RWPE2 (cell line): ENCODE measurements around the gene TOP2B.
A peak's percentile ranks its signal among the peaks of the same experiment; 100 is the strongest.

Experiments
- ATAC-seq: fragments of 200-7000 bp; cut with Tn5 transposase; 3 replicates; pipeline ENCODE4 v1.9.1; 2021; ENCODE audit warnings: low read depth
- DNase-seq: peaks from one replicate; pipeline ENCODE4 v3.0.0-alpha.2; 2020; ENCODE audit warnings: low spot score
- H3K27ac ChIP-seq: fragments of 450-650 bp; 2 replicates; pipeline ENCODE4 v1.5.1; 2017; ENCODE audit warnings: mild to moderate bottlenecking; ENCODE audit not compliant: poor library complexity, severe bottlenecking
- H3K27me3 ChIP-seq: fragments of 250-450 bp; sonication (Bioruptor Pico); 2 replicates; pipeline ENCODE4 v1.5.1; 2021; ENCODE audit warnings: mild to moderate bottlenecking, moderate library complexity; ENCODE audit not compliant: insufficient read depth, poor library complexity, severe bottlenecking
- H3K36me3 ChIP-seq: fragments of 250-450 bp; sonication (Bioruptor Pico); 2 replicates; pipeline ENCODE4 v1.5.1; 2020; ENCODE audit warnings: low read depth, mild to moderate bottlenecking, moderate library complexity
- H3K4me1 ChIP-seq: fragments of 250-450 bp; sonication (Bioruptor Pico); 2 replicates; pipeline ENCODE4 v1.5.1; 2021; ENCODE audit warnings: mild to moderate bottlenecking, moderate library complexity; ENCODE audit not compliant: insufficient read depth, poor library complexity, severe bottlenecking
- H3K4me3 ChIP-seq: fragments of 250-450 bp; sonication (Bioruptor Pico); 2 replicates; pipeline ENCODE4 v1.5.1; 2021; ENCODE audit warnings: mild to moderate bottlenecking, moderate library complexity; ENCODE audit not compliant: severe bottlenecking
- H3K9me3 ChIP-seq: fragments of 250-450 bp; sonication (Bioruptor Pico); 2 replicates; pipeline ENCODE4 v1.5.1; 2021; ENCODE audit warnings: mild to moderate bottlenecking, moderate library complexity; ENCODE audit not compliant: severe bottlenecking
- CTCF ChIP-seq: fragments of 450-650 bp; IDR thresholded peaks from one replicate; pipeline ENCODE4 v1.5.1; 2017; ENCODE audit warnings: mild to moderate bottlenecking, moderate library complexity; ENCODE audit not compliant: poor library complexity, severe bottlenecking

The TOP2B gene

DNA sequence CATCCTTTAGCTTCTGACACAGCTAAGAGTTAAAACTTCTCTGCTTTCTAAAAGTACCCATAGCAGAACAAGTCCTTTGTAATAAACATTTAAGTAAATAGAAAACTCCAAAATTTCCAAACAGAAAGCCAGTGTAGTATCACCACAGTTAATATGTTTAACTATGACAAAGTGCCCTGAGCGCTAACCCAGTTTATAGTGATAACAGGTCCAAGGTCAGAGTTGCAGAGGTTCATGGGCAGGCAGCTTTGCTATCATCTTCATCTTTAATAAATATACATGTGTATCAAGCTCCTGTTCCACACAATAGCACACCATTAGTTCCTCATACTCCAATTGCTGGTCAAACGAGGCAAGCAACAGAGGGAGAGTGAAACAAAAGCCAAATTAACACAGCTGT lies 12.4 kb upstream of the TOP2B start:
- H3K27ac ChIP-seq: no peak overlapping the region
- DNase-seq: no peak
- no peaks in the 10 kb centered on the region for H3K4me1 ChIP-seq
- no peak for ATAC-seq
- H3K27me3 ChIP-seq: no peaks in the 10 kb centered on the region
- H3K9me3 ChIP-seq: no peaks in the 10 kb centered on the region
- H3K4me3 ChIP-seq: no peak overlapping the region
- H3K36me3 ChIP-seq: no peaks in the 10 kb centered on the region
- TF ChIP-seq CTCF: no peak

- DNase-seq: no peak
- H3K27ac ChIP-seq: no peak overlapping the region
- TF ChIP-seq CTCF: no peak
- no peaks in the 10 kb centered on the region for H3K27me3 ChIP-seq
- no peak overlapping the region for H3K4me3 ChIP-seq
- no peaks in the 10 kb centered on the region for H3K36me3 ChIP-seq
- ATAC-seq: no peak
- H3K4me1 ChIP-seq: no peaks in the 10 kb centered on the region
- H3K9me3 ChIP-seq: no peaks in the 10 kb centered on the region
Observed at GRCh38 chr3:25674670-25675069, 10.0 kb upstream of the TOP2B start.

DNA sequence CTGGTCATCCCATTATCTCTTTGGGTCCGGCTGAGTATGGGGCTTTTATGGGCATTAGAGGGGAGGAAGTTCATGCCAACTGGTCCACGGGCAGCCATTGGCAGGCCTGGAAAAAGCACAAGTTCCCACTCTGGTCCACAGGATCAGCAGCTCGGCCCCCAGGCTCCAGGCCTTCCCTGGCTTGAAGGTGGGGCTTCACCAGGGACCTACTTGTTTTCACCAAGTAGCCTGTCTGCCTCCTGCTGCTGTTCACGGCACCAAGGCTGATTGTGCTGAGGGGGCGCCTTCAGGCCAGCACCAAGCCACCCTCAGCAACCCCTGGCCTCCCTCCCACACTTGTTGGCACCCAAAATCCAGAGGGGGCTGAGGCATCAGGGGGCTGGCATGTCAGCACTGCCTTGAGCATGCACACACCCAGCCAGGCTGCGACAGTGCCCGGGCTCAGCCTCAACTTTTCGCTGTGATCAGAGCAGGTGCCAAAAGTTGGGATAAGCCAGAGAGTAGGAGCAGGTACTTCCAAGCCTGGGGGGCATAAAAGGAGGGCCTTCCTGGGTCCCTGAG lies 9.1 kb upstream of the TOP2B start:
- no peak for ATAC-seq
- Histone ChIP-seq H3K9me3 (no peaks in the 10 kb centered on the region), H3K36me3 (no peaks in the 10 kb centered on the region), H3K27me3 (no peaks in the 10 kb centered on the region), H3K27ac (no peak overlapping the region), H3K4me3 (no peak overlapping the region), H3K4me1 (no peaks in the 10 kb centered on the region)
- DNase-seq: no peak
- TF ChIP-seq CTCF: no peak

GRCh38 chr3:25665315-25666280 lies 891 bp upstream of the TOP2B start:
- ATAC-seq: no peak
- Histone ChIP-seq H3K9me3 (no peaks in the 10 kb centered on the region), H3K4me1 (peaks cover 18% of the 10 kb centered on the region), H3K27ac (peak overlapping the region; percentile 76), H3K4me3 (peak overlapping the region; percentile 95), H3K27me3 (no peaks in the 10 kb centered on the region), H3K36me3 (peaks cover 3% of the 10 kb centered on the region; the same call in 1 of the 2 replicates)
- no peak for TF ChIP-seq CTCF
- DNase-seq: no peak
